GM21360 (cell line): ENCODE results near the gene ARMC6.
"Not testable (repeated sequence)": the region's sequence is repeated elsewhere in the genome, so short reads cannot be mapped to it uniquely, and the experiment has no call there.

Experiments used
- ATAC-seq: cut with Tn5 transposase; IDR thresholded peaks from one replicate; pipeline ENCODE4 v1.9.1; 2021; ENCODE audit warnings: mild to moderate bottlenecking, moderate library complexity; ENCODE audit not compliant: unreplicated experiment

ARMC6 gene

DNA sequence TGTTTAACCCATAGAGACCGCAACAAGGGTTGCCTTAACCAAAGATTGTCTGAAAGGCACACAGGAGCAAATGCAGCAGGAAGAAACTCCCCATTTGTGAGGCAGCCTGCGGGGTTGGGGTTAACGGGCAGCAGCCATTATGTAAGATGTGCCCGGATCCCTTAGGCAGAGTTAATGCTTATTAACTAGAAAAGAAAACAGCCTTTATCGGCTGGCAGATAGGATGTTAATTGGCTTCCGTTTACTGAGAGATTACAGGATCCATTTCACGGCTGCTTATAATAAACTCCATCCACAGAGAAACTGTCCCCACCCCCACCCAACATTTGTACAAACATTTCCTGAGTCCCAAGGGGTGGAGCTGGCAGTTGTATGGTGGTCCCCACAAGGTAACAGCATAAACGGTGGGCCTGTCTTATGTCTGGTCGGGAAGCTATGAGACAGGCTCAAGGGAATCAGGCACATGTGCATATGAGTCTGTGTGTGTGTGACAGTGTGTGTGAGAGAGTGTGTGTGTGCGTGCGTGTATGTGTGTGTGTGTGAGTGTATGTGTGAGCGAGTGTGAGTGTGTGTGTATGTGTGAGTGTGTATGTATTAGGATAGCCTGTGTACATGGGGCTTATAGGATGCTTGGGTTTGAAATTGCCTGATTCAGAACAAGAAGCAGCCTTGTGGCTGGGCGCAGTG, 40.9 kb downstream of the ARMC6 start:
- no peak for ATAC-seq

- no peak for ATAC-seq
These were observed 41.7 kb downstream of the ARMC6 start for GRCh38 chr19:19075126-19075525.

DNA sequence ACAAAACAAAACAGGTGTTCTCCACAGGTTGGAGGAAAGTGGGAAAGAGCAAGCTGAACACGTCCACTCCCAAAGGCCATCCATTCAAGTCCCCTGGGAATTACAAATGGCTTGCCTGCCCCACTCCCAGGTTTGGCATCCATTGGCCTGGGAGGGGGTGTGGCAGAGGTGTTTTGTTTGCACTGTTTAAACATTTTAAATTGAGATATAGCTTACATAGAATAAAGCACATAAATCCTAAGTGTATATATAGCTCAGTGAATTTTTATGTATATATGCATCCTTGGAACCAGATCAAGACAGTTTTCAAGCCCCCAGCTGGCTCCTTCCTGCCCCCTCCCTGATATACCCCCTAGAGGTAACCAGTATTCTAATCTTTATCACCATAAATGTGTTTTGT, 43.1 kb downstream of the ARMC6 start:
- ATAC-seq, result no peak

DNA sequence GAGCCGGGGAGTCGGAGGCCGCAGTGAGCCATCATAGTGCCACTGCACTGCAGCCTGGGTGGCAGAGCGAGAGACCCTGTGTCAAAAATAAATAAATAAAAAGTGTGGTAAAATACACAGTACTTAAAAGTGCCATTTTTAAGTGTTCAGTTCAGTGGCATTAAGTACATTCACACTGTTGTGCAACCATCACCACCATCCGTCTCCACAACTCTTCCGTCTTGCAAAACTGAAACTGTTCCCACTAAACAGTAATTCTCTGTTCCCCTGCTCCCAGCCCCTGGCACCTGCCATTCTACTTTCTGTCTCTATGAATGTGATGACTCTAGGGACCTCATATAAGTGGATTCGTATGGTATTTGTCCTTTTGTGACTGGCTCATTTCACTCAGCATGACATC, 43.7 kb downstream of the ARMC6 start:
- ATAC-seq, result no peak

- no peak for ATAC-seq
These were observed 45.4 kb downstream of the ARMC6 start for GRCh38 chr19:19078801-19079200.

DNA sequence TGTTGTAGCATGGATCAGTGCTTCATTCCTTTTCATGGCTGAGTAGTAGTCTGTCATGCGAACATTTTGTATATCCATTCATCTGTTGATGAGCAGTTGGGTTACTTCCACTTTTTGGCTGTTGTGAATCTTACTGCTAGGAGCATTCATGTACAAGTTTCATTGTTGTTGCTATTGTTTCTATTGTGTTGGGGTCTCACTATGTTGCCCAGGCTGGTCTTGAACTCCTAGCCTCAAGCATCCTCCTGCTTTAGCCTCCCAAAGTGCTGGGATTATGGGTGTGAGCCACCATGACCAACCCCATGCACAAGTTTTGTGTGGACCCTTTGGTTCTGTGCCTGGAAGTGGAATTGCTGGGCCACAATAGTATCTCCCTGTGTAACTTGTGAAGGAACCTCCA, 46.2 kb downstream of the ARMC6 start:
- no peak for ATAC-seq

DNA sequence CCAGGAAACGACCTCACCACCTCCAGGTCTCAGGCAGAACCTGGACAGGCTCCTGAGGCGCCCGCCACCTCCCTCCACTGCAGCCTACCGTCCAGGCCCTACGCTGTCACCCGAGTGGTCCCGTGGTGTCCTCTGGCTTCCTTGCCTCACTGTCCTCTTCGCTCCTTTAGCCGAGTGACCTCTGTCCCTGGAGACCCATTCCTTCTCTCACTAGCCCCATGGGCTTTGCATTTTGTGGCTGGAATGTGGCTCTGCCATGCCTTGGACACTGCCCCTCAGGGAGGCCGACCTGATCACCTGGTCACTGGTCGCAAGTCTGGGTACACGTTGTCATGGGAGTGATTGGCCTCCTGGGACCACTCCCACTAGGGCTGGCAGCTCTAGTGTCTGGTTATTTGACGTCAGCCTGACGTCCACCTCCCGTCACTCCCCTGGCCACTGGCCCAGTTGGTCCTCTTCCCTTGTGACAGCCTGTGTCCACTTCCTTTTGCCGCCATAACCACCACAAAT, 48.3 kb downstream of the ARMC6 start:
- no peak for ATAC-seq

DNA sequence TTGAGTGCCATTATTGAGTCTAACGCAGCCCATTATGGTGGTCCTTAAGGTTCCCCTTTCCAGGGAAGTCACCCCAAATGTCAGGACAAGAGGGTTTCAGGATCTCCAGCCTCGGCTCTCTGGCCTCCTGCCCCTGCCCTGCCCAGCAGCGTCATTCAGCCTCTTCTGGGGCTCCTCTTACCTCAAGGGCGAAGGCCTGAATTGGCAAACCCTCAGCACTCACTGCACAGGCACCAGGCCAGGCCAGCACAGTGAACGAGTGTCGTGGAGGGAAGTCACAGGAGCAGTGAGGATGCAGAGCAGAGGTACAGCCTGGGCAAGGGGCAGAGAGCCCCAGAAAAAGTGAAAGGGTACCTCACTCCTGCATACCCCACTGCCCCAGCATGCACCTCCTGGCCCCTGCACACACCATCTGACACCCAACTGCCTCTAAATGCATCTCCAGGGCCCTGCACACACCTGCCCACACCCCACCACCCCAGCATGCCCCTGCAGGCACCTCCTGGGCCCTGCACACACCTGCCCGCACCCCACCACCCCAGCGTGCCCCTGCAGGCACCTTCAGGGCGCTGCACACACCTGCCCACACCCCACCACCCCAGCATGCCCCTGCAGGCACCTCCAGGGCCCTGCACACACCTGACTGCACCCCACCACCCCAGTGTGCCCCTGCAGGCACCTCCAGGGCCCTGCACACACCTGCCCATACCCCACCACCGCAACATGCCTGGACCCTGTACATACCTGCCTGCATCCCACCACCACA, 50.2 kb downstream of the ARMC6 start:
- ATAC-seq, result no peak

DNA sequence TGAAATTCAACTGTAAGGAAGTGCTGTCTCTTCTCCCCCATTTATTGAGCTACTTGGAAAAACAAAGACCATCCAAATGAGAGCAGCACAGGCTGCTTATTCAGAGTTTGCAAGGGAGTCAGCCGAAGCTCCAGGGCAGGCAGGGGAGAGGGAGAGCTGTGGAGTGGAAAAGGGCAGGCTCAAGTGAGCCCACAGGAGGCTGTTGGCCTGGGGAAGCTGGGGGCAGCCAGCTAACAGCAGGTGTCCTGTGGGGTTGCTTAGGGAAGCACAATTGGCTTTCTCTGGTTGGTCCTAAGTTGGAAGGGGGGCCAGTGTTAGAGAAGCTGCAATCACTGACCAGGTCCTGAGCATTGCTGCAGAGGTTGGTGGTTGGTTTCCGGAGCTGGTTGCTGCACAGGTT, 54.3 kb downstream of the ARMC6 start:
- ATAC-seq, result no peak

- no peak for ATAC-seq
These were observed 61.1 kb downstream of the ARMC6 start for GRCh38 chr19:19094513-19094912.

DNA sequence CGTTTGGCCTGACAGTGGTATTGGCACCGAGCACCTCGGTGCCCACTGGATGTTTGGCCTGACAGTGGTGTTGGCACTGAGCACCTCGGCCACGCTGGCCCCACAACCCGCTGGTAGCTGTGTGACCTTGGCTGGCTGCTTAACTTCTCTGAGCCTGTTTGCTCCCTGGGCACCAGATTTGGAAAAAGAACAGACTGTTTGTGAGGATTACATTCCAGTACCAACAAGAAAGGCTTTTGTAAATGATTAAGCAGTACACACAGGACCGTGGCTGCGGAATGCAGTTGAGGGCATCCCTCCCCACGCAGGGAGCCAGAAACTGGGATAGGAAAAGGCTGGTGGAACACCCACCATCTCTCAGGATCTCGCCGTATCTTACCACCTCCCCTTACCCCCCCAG, 62.3 kb downstream of the ARMC6 start:
- ATAC-seq, result no peak

DNA sequence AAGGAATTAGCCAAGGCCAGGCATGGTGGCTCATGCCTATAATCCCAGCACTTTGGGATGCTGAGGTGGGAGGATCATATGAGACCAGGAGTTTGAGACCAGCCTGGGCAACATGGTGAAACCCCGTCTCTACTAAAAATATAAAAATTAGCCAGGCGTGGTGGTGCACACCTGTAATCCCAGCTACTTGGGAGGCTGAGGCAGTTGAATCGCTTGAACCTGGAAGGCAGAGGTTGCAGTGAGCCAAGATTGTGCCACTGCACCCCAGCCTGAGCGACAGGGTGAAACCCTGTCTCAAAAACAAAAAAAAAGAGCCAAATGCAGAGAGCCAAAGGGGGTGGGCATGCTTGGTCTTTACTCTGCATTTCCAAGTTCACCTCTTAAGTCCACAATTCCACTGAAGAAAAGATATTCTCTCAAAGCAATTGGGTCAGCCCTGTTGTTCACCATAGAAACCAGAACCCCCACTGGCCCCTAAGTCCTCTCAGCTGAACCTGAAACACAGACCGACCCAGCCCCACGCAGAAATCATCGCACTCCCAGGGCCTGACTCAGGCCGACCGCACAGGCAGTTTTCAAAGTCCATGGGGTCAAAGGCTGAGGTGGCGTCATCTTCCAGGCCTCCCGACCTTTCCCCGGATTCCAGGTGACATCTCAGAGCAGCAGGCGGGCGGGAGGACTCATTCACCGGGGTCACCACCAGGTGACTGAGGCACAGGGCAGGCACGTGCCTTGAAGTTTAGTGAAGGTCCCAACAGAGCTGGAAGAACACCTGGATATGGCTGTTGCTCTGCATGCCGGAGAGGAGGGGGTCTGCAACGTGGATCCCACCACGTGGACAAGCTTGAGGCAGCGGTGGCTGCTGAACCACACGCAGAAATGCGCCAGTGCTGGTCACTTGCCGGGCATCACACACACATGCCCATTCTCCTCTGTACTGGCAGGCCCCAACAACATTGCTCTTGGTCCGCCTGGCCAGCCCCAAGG, 63.5 kb downstream of the ARMC6 start:
- ATAC-seq, result no peak

- ATAC-seq, result no peak
These were observed 64.8 kb downstream of the ARMC6 start for GRCh38 chr19:19098084-19098702.

- no peak for ATAC-seq
These were observed 65.6 kb downstream of the ARMC6 start for GRCh38 chr19:19098703-19099632.

DNA sequence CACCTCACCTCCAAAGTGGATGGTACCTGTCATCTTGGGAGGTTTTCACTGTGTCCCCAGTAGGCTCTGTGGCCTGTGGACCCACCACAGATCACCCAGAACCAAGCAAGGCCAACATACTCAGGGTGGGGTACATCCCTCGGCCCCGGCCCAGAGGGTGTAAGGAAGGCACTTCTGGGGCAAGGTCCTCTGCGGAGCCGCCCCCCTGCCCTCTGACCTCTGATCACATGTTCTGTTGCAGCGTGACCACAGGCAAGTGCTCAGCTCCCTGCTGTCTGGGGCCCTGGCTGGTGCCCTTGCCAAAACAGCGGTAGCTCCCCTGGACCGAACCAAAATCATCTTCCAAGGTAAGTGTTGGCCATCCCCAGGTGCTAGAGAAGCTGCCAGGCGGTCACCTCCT, 68.1 kb downstream of the ARMC6 start:
- ATAC-seq, result no peak

GRCh38 chr19:19102566-19102965, 69.2 kb downstream of the ARMC6 start:
- ATAC-seq, result not testable (repeated sequence)

DNA sequence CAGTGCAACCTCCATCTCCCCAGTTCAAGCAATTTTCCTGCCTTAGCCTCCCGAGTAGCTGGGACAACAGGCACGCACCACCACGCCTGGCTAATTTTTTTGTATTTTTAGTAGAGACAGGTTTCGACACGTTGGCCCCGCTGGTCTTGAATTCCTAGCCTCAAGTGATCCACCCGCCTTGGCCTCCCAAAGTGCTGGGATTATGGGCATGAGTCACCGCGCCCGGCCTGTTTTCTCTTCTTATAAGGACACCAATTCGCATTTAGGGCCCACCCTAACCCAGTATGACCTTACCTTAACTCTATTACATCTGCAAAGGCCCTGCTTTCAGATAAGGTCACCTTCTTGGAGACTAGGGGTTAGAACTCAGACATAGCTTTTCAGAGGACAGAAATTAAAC, 69.8 kb downstream of the ARMC6 start:
- ATAC-seq, result no peak

DNA sequence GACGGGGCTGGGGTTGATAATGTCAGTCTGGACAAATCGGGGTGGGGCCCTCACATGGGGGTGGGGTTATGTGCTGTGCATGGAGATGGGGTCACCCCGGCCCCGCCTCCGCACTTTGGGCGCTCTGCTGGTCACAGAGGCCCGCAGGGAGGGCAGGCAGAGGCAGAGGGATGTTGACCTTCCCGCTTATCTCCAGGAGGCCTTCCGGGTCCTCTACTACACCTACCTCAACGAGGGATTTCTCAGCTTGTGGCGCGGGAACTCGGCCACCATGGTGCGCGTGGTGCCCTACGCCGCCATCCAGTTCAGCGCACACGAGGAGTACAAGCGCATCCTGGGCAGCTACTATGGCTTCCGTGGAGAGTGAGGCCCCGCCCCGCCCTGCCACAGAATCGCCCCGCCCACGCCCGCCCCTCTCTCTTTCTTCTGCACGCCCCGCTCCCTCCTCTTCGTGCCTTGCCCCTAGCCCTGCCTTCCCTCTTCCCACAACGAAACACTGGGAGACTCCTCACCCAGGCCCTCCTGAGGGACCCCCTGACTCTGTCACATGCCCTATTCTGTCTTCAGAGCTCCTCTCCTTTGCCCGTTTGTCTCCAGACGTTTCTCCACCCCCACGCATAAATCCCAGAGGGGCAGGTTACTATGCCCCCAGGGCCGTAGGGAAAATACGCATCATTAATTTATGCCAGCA, 72.1 kb downstream of the ARMC6 start:
- ATAC-seq, result no peak

DNA sequence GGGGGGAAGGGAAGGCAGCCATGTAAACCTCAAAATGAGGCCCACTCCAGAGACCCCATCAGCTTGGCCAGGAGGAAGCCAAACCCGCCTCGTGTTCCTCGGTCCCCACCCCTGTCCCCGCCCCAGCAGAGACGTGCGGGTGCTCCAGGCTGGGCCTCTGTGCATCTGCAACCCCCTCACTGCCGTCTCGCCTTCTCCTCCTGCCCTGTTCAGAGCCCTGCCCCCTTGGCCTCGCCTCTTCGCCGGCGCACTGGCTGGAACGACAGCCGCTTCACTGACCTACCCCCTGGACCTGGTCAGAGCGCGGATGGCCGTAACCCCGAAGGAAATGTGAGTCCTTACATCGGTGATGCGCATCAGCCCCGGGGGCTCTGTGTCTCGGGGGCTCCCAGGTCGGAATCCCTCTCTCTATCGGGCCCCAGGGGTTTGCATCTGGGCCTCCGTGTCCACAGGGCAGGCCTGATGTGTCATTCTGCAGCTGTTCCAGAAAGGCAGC, 72.7 kb downstream of the ARMC6 start:
- ATAC-seq, result no peak
